Activated CD4-positive, alpha-beta T cell treated with anti-CD3 and anti-CD28 coated beads, Interleukin-2, amount 10 ng/mL, durations not matched to agents 7 days and 5 days (primary cell): ENCODE measurements around the gene SRSF11. TPM values are rescaled to one million over a fixed set of nuclear protein-coding genes. Genes with fewer than 3 reads are reported as not detected.
"Not testable (repeated sequence)": the region's sequence is repeated elsewhere in the genome, so short reads cannot be mapped to it uniquely, and the experiment has no call there.

Source experiments
- CTCF ChIA-PET: fragments of 350-600 bp; sonication (Branson Sonifier 250); formaldehyde crosslinking; loops from one replicate; lab custom pipeline; 2021; ENCODE audit warnings: antibody characterized with exemption; lab: Charles Lee
- POLR2A ChIA-PET: fragments of 350-600 bp; sonication (Branson Sonifier 250); formaldehyde crosslinking; loops from one replicate; lab custom pipeline; 2021; ENCODE audit warnings: antibody characterized with exemption; lab: Charles Lee
- DNase-seq: peaks from one replicate; pipeline ENCODE4 v3.0.0-alpha.2; 2020
- H3K27ac Mint-ChIP-seq: one replicate; pipeline ENCODE4 v1.8.0; 2021; ENCODE audit warnings: mild to moderate bottlenecking, moderate library complexity, mixed read lengths
- H3K27me3 Mint-ChIP-seq: one replicate; pipeline ENCODE4 v1.8.0; 2021; ENCODE audit warnings: mixed read lengths
- H3K36me3 Mint-ChIP-seq: one replicate; pipeline ENCODE4 v1.8.0; 2021; ENCODE audit warnings: low read depth, mixed read lengths
- H3K4me1 Mint-ChIP-seq: one replicate; pipeline ENCODE4 v1.8.0; 2021; ENCODE audit warnings: mixed read lengths
- H3K4me3 Mint-ChIP-seq: one replicate; pipeline ENCODE4 v1.8.0; 2021; ENCODE audit warnings: mild to moderate bottlenecking, moderate library complexity, mixed read lengths
- H3K9me3 Mint-ChIP-seq: one replicate; pipeline ENCODE4 v1.8.0; 2021; ENCODE audit warnings: mixed read lengths
- total RNA-seq, 2 experiments: library from RNA; stranded (reverse); gene quantifications; one replicate each; pipeline ENCODE4 v1.2.3, GENCODE V29; 2021

SRSF11 gene
- total RNA-seq, 2 experiments from 2014 or later = 188 to 204 TPM

DNA sequence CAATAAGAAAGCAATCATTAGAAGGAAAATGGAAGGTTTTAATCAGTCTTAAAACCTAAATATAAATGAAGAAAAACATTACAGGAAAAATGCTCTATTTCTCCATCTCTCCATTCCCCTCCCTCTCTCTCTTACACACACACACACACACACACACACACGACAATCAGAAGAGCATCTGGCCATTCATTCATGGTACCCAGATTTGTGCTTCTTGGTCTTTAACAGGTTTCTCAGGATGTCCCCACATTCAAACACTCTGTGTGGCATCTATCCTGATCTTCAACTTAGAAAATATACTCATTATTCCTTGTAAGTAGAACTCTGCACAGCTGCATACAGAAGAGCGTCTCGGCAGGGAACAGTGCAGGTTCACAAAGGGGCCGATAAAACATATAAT, 16.6 kb upstream of the SRSF11 start:
- Mint-ChIP-seq H3K36me3 (peaks cover 22% of the 10 kb centered on the region), H3K27me3 (no peaks in the 10 kb centered on the region), H3K9me3 (no peaks in the 10 kb centered on the region), H3K27ac (peak overlapping the region; percentile 100), H3K4me1 (peaks cover 63% of the 10 kb centered on the region), H3K4me3 (peak overlapping the region; percentile 100)
- ChIA-PET POLR2A (interaction anchor here (1.3 kb wide), 1 partner anchor 149 kb away, joined by 4 read pairs; no protein-coding TSS in a partner anchor), CTCF (no interaction called here)
- DNase-seq = no peak

DNA sequence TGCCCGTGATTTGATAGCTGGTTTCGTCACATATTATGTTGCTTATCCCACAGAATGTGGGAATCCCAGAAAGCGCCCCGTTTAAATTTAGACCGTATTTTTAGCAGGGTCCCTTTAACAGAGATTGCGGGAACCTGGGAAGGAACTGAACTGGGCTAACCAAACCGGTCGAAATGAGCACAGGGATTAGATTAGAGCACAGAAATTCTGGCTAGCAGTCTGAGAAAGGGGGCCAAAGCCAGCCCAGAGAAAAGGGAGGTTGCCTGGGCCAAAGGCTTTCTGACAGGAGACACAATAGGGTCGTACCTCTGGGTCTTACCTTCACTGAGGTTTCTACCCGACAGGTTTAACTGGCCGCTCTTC, 16.1 kb upstream of the SRSF11 start:
- CTCF ChIA-PET = no interaction called here

DNA sequence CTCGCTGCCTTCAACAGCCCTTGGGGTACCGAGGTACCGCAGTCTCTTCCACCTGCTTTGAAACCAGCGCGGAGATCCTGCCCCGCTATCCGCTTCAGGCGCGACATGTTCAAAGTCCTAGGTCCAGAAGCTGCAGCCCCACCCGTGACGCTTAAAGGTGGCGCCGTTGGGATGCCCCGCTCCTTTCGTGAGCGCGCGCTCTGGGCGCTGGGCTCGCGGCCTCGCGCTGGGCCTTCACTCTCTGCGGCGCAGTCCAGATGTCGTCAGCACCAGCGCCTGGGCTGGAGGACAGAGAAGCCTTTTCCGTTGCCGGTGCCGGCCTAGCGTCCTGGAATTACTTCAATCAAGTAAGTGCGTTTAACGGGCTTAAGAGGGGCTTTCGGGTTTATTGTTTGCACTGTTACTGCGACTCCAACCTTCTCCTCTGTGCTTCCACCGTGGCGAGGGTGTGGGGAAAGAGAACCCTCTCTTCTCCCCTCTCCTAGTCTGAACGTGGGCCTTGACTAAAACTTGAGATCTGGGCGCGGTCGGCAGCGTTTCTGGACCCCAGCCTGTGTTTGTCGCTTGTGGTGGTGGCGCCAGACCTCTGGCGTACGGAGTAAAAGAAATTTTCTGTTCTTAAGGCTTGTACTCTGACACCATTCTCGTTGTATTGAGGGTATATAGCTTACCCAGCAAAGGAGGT, 15.6 kb upstream of the SRSF11 start, which contains the start of gene LRRC40:
LRRC40 (minus strand) TSS at position 146 of the 685 bp plus-strand sequence; CDS start at position 107, 39 bp downstream.
- Mint-ChIP-seq H3K27me3 (no peaks in the 10 kb centered on the region), H3K9me3 (no peaks in the 10 kb centered on the region), H3K27ac (peak within 1 kb of the TSS; percentile 100), H3K4me1 (peaks cover 71% of the 10 kb centered on the region), H3K36me3 (peaks cover 24% of the 10 kb centered on the region), H3K4me3 (peak within 1 kb of the TSS; percentile 100)
- DNase-seq = peak; percentile 96
- CTCF ChIA-PET = interaction anchor here (0.8 to 2.4 kb wide), 4 partner anchors 11 to 875 kb away, joined by 3 to 11 read pairs (median 5); partner anchors contain the start of genes SRSF11 and ZRANB2
- POLR2A ChIA-PET = interaction anchor here (0.6 to 1.2 kb wide), 2 partner anchors 15 to 69 kb away, joined by 3 to 5 read pairs; partner anchors contain the start of gene SRSF11

More for the DNA sequence above, 16.1 kb upstream of the SRSF11 start:
- H3K9me3 Mint-ChIP-seq = no peaks in the 10 kb centered on the region
- H3K27me3 Mint-ChIP-seq = no peaks in the 10 kb centered on the region
- POLR2A ChIA-PET = interaction anchor here (0.6 to 1.3 kb wide), 2 partner anchors 68 to 148 kb away, joined by 3 to 4 read pairs; no protein-coding TSS in a partner anchor
- peaks cover 67% of the 10 kb centered on the region for H3K4me1 Mint-ChIP-seq
- peak overlapping the region; percentile 100 for H3K27ac Mint-ChIP-seq
- H3K4me3 Mint-ChIP-seq = peak overlapping the region; percentile 100
- no peak for DNase-seq
- peaks cover 26% of the 10 kb centered on the region for H3K36me3 Mint-ChIP-seq

DNA sequence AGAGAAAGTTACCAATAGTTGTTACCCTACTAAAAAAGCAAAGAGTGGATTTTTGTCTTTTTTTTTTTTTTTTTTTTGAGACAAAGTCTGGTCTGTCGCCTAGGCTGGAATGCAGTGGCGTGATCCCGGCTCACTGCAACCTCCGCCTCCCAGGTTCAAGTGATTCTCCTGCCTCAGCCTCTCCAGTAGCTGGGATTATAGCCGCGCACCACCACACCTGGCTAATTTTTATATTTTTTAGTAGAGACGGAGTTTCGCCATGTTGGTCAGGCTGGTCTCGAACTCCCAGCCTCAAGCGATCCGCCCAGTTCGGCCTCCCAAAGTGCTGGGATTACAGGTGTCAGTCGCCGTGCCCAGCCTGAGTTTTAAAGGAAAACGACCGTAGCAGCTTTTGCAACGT, 14.3 kb upstream of the SRSF11 start:
- peak overlapping the region; percentile 100 for H3K27ac Mint-ChIP-seq
- DNase-seq, POLR2A ChIA-PET, H3K9me3 Mint-ChIP-seq, H3K27me3 Mint-ChIP-seq: not testable (repeated sequence)
- H3K4me1 Mint-ChIP-seq = peaks cover 77% of the 10 kb centered on the region
- peaks cover 28% of the 10 kb centered on the region for H3K36me3 Mint-ChIP-seq
- peak overlapping the region; percentile 100 for H3K4me3 Mint-ChIP-seq
- CTCF ChIA-PET = interaction anchor here (0.6 to 2.4 kb wide), 5 partner anchors 10 to 874 kb away, joined by 3 to 11 read pairs (median 3); partner anchors contain the start of genes SRSF11 and ZRANB2

- POLR2A ChIA-PET = no interaction called here
- CTCF ChIA-PET = interaction anchor here (2.0 to 2.4 kb wide), 2 partner anchors 9 to 13 kb away, joined by 7 to 11 read pairs; partner anchors contain the start of gene SRSF11
- peak overlapping the region; percentile 100 for H3K4me3 Mint-ChIP-seq
- H3K27me3 Mint-ChIP-seq = no peaks in the 10 kb centered on the region
- DNase-seq = no peak
- peak overlapping the region; percentile 83 for H3K27ac Mint-ChIP-seq
- peaks cover 72% of the 10 kb centered on the region for H3K4me1 Mint-ChIP-seq
- no peaks in the 10 kb centered on the region for H3K9me3 Mint-ChIP-seq
- peaks cover 27% of the 10 kb centered on the region for H3K36me3 Mint-ChIP-seq
Measured at GRCh38 chr1:70207492-70207891, 13.7 kb upstream of the SRSF11 start.

- CTCF ChIA-PET = interaction anchor here (0.6 to 1.5 kb wide), 2 partner anchors 13 to 170 kb away, joined by 3 to 4 read pairs; partner anchors contain the start of gene SRSF11
- peak overlapping the region; percentile 46 for H3K27ac Mint-ChIP-seq
- H3K27me3 Mint-ChIP-seq = no peaks in the 10 kb centered on the region
- H3K4me1 Mint-ChIP-seq = peaks cover 67% of the 10 kb centered on the region
- POLR2A ChIA-PET = interaction anchor here (0.7 kb wide), 1 partner anchor 13 kb away, joined by 3 read pairs; the partner anchor contains the start of gene SRSF11
- peaks cover 23% of the 10 kb centered on the region for H3K36me3 Mint-ChIP-seq
- no peak for DNase-seq
- no peaks in the 10 kb centered on the region for H3K9me3 Mint-ChIP-seq
- peak overlapping the region; percentile 22 for H3K4me3 Mint-ChIP-seq
Measured at GRCh38 chr1:70208292-70208691, 12.9 kb upstream of the SRSF11 start.

DNA sequence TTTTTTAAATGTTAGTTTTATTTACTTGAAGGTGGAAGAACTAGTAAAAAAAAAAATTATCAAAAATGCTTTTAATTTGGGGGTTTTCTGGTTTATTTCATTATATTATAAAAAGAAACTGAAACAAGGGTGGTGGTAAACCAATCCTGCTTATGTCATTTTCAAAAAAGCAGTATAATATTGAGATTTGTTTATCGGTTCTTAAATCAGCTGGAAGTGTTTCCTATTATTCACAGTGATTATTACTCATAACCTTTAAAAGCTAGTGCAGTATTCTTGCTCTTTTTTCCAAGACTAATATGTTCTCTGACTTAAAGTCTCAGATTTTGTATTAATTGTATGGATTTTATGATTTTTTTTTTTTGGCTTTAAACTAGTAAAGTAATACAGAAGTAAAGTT, 10.4 kb upstream of the SRSF11 start:
- no peaks in the 10 kb centered on the region for H3K27me3 Mint-ChIP-seq
- no peak overlapping the region for H3K4me3 Mint-ChIP-seq
- ChIA-PET CTCF (interaction anchor here (0.6 to 1.4 kb wide), 4 partner anchors 9 to 57 kb away, joined by 3 to 6 read pairs (median 4); partner anchors contain the start of gene SRSF11), POLR2A (no interaction called here)
- peaks cover 52% of the 10 kb centered on the region for H3K4me1 Mint-ChIP-seq
- peaks cover 26% of the 10 kb centered on the region for H3K36me3 Mint-ChIP-seq
- H3K9me3 Mint-ChIP-seq = no peaks in the 10 kb centered on the region
- DNase-seq = no peak
- no peak overlapping the region for H3K27ac Mint-ChIP-seq

DNA sequence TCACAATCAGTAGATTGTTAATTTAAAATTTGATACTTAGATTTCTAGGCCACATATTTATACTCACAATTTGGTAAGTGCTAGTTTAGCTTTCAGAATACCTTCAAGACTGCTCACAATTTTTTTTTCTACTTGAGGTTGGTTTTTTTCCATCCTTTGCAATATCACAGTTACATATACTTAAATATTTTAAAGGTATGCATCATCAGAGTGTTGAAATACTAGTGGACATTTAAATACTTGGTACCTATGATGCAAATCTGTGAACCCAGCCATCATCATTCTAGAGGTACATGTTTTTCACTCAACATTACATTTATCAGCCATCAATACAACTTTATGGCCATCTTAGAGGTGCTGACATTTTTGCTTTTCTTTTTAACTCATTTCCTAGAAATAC, 9.6 kb upstream of the SRSF11 start:
- H3K9me3 Mint-ChIP-seq = no peaks in the 10 kb centered on the region
- H3K27ac Mint-ChIP-seq = no peak overlapping the region
- no peaks in the 10 kb centered on the region for H3K27me3 Mint-ChIP-seq
- H3K4me3 Mint-ChIP-seq = no peak overlapping the region
- POLR2A ChIA-PET = no interaction called here
- no peak for DNase-seq
- H3K4me1 Mint-ChIP-seq = peaks cover 48% of the 10 kb centered on the region
- peaks cover 29% of the 10 kb centered on the region for H3K36me3 Mint-ChIP-seq
- CTCF ChIA-PET = interaction anchor here (1.0 kb wide), 1 partner anchor 10 kb away, joined by 3 read pairs; the partner anchor contains the start of gene SRSF11

DNA sequence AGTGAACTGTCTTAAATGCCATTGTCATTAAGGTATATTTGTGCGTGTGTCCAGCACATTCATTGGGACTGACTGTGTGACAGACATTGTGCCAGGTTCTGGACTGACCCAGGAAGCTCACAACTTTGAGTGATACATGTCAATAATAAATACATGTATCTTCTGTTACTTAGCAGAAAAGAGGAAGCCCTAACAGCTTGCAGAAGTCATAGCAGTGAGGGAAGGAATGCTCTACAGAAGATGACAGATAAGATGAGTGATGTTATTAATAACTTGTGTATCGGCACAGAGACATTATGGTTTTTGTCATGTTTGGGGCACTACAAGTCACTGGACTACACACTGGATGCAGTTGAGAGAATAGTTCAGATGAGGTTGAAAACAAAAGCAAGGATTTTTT, 1.2 kb upstream of the SRSF11 start:
- Mint-ChIP-seq H3K27ac (peak overlapping the region; percentile 75), H3K36me3 (peaks cover 44% of the 10 kb centered on the region), H3K27me3 (no peaks in the 10 kb centered on the region), H3K4me1 (peaks cover 39% of the 10 kb centered on the region), H3K9me3 (no peaks in the 10 kb centered on the region), H3K4me3 (peak overlapping the region; percentile 15)
- DNase-seq = no peak
- CTCF ChIA-PET = interaction anchor here (1.3 to 2.2 kb wide), 3 partner anchors 9 to 13 kb away, joined by 3 to 7 read pairs (median 6); no protein-coding TSS in a partner anchor
- POLR2A ChIA-PET = interaction anchor here (1.5 kb wide), 1 partner anchor 14 kb away, joined by 5 read pairs; the partner anchor contains the start of gene LRRC40

DNA sequence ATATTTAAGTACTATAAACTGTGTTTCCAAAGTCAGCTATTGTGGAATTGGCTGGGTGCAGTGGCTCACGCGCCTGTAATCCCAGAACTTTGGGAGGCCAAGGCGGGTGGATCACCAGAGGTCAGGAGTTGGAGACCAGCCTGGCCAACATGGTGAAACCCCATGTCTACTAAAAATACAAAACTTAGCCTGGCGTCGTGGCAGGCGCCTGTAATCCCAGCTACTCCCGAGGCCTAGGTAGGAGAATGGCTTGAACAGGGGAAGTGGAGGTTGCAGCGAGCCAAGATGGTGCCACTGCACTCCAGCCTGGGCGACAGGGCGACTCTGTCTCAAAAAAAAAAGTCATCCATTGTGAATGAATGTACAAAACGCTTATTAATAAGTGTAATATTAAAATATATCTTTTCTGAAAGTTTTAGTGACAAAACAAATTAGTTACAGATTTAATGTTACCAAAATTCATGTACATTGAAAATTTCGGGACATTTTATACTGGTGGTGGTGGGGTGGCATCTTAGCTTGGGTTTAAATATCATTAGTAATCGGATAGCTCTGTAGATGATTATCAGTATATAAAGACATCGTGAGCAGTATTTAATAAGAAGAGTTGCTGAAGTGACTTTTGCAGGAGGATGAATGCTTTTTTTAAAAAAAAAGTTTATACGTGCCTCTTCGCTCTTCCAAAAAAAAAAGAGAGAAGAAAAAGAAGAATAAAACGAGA, 503 bp upstream of the SRSF11 start:
- Mint-ChIP-seq H3K4me3 (peak overlapping the region; percentile 85), H3K27ac (peak overlapping the region; percentile 97), H3K36me3 (peaks cover 41% of the 10 kb centered on the region), H3K9me3 (no peaks in the 10 kb centered on the region), H3K4me1 (peaks cover 44% of the 10 kb centered on the region), H3K27me3 (no peaks in the 10 kb centered on the region)
- DNase-seq = no peak
- POLR2A ChIA-PET = interaction anchor here (1.1 to 1.5 kb wide), 2 partner anchors 15 to 133 kb away, joined by 4 to 5 read pairs; partner anchors contain the start of gene LRRC40
- CTCF ChIA-PET = interaction anchor here (0.6 to 2.2 kb wide), 9 partner anchors 8 to 326 kb away, joined by 3 to 7 read pairs (median 3); no protein-coding TSS in a partner anchor

DNA sequence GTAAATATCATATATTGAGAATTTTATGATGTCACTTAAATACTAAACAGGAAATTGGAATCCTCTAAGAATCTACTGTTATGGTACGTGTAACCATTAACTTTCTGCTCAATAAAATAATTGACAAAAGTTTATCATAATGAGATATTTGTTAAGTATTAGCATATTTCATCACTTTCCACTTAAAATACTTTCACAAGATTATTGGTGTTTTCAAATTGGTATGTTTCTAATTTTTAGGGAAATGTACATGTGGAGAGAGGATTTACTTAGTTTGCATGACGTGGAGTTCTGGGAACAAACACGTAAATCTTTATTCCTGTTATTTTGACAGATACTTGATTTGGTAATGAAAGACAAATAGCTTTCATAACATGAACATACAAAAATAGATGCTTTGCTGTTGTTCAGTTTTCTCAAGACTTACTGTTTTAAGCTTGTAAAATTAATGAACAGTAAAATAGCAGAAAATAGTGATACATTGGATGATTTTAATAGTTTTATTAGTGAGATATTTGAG, 1.6 kb downstream of the SRSF11 start:
- H3K4me1 Mint-ChIP-seq = peaks cover 59% of the 10 kb centered on the region
- H3K36me3 Mint-ChIP-seq = peaks cover 34% of the 10 kb centered on the region
- peak overlapping the region; percentile 97 for H3K27ac Mint-ChIP-seq
- ChIA-PET CTCF (no interaction called here), POLR2A (interaction anchor here (0.5 kb wide), 1 partner anchor 13 kb away, joined by 4 read pairs; no protein-coding TSS in a partner anchor)
- H3K27me3 Mint-ChIP-seq = no peaks in the 10 kb centered on the region
- no peak for DNase-seq
- H3K4me3 Mint-ChIP-seq = peak overlapping the region; percentile 85
- no peaks in the 10 kb centered on the region for H3K9me3 Mint-ChIP-seq

GRCh38 chr1:70224954-70225353, 3.8 kb downstream of the SRSF11 start:
- ChIA-PET POLR2A (no interaction called here), CTCF (no interaction called here)
- DNase-seq = no peak
- no peaks in the 10 kb centered on the region for H3K9me3 Mint-ChIP-seq
- H3K4me3 Mint-ChIP-seq = no peak overlapping the region
- no peaks in the 10 kb centered on the region for H3K27me3 Mint-ChIP-seq
- H3K27ac Mint-ChIP-seq = no peak overlapping the region
- H3K36me3 Mint-ChIP-seq = peaks cover 41% of the 10 kb centered on the region
- peaks cover 57% of the 10 kb centered on the region for H3K4me1 Mint-ChIP-seq
